GF-D8 (cell line): ENCODE data around the gene GPR107.
A peak's percentile ranks its signal among the peaks of the same experiment; 100 is the strongest.

Source experiments
- DNase-seq: peaks from one replicate; lab custom pipeline; 2025; lab: John Stamatoyannopoulos, UW

GPR107 gene

DNA sequence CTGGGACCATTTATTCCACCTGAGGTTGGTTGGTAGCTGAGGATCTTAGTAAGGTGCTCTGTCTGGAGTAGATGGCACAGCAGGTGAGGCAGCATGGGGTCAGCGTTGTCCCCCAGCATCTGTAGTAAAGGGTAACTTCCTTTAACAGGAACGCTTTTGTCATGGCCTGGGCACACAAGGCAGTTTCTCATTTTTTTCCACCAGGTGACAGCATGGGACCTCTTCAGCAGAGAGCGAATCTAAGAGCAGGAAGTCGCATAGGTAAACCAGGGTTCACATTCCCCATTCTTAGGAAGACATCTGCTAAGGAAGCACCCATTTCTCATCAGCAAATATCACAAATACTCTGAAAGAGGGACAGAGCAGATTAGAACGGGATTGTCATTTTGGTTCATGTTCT lies 56.5 kb downstream of the GPR107 start:
- DNase-seq: no peak

DNA sequence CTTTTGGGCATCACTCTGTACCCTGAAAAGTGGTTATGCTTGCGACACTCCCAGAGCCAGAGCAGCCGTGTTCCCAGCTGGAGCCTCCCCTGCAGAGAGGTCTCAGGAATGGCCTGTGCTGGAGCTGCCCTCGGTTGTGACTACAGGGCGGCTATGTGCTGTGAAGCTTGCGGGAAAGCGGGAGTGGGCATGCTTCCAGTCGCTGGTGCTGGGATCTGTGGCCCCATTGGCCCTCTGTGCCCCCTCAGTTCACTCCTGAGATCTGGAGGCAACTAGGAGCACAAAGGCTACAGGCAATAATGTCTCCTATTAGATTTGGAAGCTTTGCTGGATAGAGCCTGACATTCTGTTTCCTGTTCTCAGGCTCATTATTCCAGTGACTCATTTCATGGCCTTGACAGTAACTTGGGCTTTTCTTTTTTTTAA lies 56.9 kb downstream of the GPR107 start:
- no peak for DNase-seq

DNA sequence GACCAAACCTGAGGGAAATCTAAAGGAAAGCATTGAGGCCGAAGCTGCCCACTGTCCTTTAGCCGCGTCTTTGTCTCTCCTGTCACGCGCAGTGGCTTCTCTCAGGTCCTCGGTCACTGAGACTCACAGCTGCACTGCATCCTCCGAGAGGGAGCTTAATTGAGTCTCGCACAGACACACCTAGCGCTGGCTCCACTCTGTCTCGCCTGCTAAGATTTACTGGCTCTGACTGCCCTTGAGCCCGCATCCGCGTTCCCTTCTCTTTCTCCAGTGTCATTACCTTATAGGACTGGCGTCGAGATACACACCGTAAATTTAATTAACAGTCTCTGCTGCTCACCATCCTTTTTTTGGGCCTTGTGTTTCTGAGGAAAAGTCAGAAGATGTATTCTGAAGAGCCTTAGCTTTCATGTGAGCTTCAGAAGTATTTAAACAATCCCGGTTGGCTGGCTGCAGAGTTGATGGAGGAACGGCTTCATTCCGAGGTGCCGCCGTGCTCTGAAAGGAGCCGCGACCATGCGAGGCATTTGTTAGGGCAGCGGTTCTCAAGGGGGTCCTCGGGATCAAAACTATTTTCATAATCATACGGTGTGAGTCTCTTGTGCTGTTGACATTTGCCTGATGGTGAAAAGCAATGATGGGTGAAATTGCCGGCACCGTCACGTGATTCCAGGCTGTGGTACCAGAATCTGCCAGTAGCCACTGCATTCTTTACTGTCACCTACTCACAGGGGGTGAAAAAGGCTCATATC lies 58.3 kb downstream of the GPR107 start:
- no peak for DNase-seq

DNA sequence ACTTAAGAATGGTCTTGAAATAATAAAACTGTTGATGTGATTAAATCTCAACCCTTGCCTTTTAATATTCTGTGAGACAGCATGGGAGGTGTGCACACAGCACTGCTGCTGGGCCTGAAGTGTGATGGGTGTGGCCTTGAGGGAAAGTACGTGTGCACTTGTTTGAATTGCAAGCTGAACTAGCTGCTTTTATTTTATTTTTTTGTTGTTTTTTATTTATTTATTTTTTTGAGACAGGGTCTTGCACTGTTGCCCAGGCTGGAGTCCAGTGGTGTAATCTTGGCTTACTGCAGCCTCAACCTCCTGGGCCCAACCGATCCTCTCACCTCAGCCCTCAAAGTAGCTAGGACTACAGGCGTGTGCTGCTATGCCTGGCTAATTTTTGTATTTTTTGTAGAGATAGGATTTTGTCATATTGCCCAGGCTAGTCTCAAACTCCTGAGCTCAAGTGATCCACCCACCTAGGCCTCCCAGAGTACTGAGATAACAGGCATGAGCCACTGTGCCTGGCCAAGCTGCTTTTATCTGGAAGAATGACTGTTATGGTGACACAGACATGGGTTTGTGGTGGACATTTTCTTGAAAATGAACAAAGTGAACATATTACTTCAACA lies 58.9 kb downstream of the GPR107 start:
- no peak for DNase-seq

DNA sequence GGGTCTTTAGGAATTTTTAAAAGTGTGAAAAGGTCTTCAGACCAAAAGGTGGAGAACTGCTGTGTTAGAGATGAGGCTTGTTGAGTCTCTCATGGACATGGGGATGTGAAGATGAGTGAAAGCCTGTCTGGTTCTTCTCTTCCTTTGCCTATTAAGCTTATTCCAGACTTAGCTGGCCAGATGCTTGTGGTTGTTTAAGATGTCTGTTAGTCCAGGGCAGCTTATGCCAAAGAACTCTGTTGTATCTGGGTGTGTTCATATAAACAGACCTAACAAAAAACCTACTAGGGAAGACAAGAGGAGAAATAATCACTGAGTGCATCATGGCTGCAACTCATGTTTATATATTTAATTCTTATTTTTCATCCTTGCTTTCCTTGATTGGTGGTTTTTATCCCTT lies 61.0 kb downstream of the GPR107 start:
- DNase-seq: no peak

DNA sequence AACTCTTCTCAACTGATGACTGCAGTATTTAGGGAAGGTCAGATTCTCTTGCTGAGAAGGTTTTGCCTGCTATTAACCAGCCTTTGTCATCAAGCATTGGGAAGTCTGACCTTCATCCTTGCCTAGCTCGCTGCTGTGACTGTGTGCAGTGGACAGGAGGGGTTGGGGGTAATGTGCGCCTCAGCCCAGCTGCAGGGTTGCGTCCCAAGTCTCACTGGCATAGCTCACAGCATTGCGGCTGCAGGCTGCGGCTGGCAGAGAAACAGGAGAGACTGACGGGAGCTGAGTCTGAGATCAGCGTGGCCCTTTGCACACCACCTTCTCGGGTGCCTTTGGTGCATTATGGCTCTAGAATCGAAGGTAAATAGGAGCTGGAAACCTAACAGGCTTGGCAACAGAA lies 62.6 kb downstream of the GPR107 start:
- no peak for DNase-seq

DNA sequence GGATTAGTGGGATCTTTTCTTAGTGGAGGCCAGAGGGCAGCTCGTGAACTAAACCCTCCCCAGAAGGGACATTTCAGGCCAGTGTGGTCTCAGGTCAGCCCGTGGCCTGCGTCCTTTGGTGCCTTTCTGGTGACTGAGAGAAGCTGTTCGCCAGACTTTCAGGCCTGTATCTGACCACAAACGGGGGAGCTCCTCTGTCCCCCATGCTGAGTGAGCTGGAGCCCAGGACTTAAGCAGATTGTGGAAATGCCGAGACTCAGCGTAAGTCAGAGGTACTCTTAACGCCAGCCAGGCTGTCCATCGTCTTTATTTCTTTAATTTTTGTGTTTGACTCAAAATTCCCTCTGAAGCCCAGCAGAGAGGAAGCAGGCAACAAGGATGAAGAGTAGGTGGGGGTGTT lies 63.7 kb downstream of the GPR107 start:
- no peak for DNase-seq

DNA sequence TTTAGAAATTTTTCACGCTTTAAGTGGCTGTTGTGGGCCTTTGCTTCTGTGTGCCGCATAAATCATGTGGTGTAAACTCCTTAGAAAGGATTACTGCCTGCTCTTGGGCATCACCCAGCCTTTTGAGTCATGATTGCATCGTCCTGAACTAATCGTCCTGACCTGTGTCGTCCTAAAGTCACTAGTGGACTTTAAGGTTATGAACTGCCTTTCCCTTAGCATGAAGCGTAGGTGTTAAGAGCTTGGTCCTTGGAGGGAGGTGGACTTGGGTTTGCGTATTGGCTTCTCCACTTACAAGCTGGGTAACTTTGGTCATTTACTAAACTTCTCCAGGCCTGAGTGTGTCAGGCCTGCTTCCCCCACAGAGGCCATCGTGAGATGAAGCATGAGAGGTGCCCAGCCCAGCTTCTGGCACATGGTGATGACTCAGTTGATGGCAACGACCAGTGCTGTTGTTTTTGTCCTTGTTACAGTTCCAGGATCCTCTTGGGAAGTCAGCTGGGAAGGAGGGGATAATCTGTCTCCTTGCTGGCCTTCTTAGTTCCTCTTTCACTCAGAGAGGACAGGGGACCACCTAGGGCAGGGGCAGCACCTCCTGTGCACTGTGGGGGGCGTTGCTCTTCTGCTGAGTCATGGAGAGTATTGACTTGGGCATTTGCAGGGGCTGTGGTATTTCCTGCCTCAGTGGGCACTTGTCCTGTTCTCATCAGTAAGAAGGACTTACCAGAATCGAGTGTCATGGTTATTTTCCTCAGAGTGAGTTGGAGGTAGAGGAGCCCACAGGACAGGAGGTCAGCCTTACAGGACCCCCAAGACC lies 64.3 kb downstream of the GPR107 start:
- no peak for DNase-seq

DNA sequence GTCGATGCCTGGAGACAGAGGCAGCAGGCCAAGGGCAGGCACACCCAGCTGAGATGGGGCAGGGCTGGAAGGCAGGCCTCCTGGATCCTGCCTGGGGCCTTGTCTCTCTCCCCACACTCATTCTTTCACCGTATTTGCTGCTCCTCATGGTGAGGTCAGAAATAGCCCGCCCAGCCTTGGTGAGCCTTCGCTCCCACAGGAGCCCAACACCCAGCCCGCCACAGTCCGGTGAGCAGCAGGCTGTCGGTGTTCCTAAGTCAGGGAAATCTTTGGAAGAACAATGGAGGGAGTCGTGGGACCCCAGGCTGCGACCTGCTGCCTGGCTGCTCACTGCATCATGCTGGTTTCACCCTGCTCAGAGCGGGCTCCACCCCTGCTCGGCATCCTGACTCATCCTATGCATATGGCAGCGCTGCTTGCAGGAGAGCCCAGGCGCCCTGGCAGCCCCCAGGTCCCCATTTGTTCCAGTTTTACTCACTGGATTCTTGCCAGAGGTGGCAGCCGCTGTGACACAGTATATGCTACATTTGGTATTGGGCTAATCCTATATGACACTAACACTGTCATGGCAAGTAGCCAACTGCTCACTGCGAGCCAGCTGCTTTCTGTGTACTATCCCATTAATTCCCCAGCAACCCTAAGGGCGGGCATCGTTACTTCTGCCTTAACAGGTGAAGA lies 65.3 kb downstream of the GPR107 start:
- no peak for DNase-seq

DNA sequence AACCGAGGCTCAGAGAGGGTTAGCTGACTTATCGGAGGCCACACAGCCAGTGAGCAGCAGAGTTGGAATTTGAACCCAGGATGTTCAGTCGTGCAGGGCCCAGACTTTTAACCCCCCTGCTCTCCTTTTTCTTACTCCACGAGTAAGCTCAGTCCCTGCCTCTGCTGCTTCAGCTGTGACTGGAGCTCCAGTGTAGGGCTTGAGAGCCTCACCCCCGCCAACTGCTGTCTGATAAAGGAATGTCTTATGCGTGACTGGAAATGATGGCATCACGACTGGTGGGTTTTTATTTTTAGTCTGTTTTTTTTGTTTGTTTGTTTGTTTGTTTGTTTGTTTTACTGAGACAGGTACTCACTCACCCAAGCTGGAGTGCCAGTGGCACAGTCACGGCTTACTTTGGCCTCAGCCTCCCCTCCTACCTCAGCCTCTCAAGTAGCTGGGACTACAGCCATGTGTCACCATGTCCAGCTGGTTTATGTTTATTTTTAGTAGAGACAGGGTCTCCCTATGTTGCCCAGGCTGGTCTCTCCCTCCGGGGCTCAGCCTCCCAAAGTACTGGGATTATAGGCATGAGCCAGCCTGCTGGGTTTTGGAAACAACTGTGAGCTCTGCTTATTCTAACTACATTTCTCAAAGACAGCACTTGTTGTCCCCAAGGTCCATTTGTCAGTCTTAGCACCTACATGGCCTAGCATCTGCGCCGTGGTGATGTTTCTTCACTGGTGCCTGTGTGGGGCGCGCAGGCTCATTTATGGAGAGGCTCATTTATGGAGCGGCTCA lies 66.0 kb downstream of the GPR107 start:
- DNase-seq: no peak

DNA sequence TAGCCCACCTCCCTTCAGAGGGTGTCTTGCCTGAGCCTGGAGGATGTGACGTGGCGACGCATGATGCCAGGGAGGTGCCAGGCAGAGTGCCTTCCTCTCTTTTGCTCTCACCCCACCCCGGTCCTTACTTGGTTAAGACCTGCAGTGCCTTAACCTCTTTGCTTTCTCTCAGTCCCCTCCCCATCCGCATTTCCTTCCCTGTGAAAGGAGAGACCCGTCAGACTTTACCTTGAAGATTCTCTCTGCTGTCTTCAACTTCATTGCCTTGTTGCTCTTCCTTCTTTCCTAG lies 66.5 kb downstream of the GPR107 start:
- no peak for DNase-seq

DNA sequence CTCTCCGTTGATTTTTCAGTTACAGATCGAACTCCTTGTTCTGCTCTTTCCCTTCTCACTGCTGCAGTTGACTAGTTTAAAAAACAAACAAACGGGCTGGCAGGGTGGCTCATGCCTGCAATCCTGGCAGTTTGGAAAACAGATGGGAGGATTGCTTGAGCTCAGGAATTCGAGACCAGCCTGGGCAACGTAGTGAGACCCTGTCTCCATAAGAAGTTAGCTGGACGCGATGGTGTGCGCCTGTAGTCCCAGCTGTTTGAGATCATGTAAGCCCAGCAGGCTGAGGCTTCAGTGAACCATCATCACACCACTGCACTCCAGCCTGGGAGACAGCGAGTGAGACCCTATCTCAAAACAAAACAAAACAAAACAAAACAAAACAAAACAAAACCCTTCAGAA lies 67.1 kb downstream of the GPR107 start:
- DNase-seq: no peak

DNA sequence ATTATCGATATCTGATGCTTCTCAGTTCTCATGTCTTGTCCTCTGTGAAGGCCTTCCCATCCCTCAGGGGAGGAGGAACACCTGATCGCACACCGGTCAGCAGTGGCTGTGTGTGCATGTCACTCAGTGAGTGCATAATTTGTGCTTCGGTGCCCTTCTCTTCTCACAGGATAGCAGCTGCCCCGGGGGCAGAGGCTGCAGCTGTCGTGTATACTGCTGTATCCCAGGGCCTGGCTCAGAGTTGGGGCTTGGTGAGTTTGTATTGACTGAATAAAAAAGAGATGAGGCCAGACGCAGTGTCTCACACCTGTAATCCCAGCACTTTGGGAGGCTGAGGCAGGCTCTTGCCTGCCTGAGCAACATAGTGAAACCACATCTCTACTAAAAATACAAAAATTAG lies 68.8 kb downstream of the GPR107 start:
- no peak for DNase-seq

DNA sequence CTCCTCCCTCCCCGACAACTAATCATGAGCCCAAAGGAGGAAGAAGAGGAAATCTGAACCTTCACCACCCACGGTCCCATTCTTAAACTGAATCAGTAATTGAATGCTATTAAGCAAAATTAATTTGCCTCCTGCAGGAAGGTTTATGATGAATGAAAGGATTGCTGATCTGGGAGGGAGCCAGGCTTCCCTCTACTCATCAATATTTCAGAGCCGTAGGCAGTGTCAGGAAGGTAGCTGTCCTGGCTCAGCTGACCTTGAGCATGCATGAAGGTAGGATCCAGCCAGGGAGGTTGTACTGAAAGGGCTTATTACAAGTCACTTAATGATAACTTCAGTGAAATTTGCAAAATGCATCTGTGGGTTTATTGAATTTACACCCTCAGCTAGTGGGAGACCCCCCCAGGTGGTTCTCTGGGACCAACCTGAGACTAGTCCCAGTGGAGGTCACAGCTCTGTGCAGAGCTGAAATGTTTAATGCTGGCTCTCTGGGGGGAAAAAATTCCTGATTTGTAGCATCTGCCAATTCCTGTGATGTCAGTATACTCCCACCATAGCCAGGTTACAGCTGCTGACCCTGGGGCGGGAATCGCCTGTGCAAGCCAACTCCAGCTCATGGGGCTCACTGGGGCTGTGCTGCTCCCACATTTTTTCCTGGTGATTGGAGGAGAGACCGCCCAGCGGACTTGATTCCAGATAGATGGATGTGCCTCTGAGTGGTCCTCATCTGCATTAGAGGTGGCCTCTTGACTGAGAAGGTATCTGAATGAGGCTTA lies 70.6 kb downstream of the GPR107 start:
- DNase-seq: no peak

DNA sequence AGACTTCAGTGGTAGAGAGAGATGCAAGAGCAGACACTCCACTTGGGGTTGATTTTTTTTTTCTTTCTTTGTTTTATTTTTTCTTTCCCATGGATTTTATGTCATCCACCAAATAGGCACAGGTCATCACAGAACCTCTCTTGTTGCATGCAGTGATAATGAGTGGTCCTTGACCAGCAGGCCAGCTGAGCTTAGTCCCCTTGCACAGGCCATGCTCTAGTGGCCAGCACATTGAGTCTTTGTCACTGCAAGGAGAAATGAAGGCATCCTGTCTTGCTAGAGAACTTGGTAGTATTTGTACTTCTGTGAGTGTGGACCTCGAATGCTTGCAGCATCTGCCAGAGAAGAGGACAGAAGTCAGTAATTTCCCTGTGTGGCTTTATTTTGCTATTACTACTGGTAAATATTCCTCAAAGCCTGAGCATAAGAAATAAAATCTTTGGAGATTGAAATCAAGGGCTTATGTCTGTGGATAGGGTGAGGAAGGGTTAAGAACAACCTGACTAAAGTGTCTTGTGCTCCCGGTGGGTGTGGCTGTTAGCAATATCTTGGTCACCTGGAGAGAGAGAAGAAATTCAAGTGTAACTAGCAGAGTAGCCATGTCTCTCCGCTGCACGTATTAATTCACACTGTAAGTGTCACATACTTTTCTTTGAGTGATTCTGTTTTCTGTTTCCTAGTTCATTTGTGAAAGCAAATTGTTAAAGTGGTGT lies 73.2 kb downstream of the GPR107 start:
- DNase-seq: no peak

DNA sequence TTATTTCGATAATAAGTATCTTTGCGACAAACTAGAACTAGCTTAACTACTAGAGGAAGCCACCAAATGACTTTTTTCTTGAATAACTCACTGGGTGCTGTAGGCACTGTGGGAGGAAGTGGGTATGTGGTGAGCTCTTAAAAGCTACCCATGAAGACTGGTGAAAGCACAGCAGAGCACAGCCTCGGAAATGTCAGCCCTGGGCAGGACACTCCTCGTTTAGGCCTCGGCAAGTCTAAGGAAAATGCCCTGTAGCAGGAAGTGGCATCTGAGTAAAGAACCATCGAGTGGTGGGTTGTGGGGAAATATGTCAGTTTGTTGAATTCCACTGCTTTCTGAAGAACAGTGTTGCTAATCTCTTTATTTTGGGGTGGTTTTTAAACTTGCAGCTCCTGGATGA lies 74.5 kb downstream of the GPR107 start:
- peak; percentile 78 for DNase-seq

DNA sequence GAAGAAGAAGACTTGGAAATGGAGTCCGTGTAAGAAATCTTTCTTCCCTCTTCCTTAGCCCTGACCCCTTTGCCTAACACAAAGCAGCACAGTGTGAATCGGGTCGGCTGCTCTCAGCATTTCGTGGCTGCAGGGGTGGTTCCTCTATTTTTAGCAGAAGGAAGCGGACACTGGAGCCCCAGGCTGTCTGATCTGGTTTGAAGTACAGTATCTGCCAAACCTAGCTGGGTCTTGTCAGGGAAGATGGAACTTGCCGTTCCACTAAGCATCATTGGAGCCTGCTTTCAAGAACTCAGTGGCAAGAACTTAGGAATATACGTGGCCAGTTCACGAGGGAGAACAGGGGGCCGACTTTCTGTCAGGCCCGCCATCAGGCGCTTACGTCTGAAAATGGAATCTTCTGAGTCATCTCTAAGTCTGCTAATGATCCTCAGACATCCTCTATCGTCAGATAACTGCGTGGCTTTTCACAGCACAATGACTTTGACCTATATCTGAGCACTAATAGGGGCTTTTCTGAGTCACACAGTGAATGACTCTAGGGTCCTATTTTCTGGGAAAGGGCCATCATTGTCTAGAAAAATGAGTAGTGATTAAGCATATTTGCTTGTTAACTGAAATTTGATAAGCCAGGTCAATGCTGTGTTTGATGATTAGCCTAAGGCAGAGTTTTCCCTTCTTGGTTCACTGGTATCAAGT lies 75.2 kb downstream of the GPR107 start:
- DNase-seq: peak; percentile 49

DNA sequence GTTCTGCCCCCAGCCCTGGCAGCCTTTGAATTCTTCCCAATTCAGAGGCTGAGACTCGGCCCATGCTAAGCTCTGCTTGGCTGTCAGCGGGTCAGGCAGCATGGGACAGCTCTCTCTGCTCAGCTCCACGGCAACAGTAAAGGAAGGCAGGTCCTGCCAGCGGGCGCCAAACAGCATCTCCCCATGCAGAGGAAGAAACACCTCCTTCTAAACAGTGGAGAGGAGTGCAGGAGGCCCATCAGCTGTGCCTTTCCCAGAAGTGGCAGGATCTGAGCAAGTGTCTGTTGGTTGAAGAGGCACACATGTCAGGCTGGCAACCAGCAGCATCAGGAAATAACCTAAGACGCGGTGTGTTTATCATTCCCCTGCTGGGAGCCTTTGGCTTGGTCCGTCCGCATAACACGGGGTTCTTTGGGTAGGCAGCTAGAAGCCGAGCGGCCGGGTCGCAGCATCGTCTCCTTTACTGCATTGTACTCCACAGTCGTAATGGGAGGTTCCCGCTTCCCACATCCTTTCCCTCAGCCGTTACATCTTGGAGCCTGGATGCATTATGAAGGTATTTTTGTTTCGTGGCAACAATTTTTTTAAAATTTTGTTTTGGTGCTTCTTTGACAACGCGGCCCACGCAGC lies 75.8 kb downstream of the GPR107 start:
- no peak for DNase-seq

DNA sequence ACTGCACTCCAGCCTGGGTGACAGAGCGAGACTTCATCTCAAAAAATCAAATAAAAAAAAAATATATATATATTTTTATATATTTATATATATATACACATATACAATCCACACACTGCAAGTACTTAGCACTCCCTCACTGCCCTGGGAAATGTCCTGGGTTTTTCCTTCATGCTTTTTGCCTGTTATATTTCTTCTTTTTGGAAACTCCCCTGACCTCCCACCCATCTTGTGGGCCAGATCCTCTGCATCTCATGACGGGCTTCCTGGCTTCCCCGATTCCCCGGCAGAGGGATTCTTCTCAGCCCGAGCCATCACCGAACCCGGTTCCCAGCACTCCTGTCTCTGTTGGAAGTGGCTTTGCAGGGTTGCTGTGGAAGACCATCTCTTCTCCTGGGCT lies 79.0 kb downstream of the GPR107 start:
- no peak for DNase-seq
